ENCODE measurements around the gene TOMM6.

Gene TOMM6

GRCh38 chr6:41775293-41775882 lies 12.1 kb upstream of the TOMM6 start:
- TF ChIP-seq CTCF (conservative IDR thresholded peaks at IDR 0.05; ENCODE audit: low read length) = no peak
- no peak overlapping the region for H3K4me3 ChIP-seq (ENCODE audit: low read length)
- no peak for DNase-seq (ENCODE audit: low read depth)

GRCh38 chr6:41777551-41778285 lies 9.8 kb upstream of the TOMM6 start:
- H3K4me3 ChIP-seq (ENCODE audit: low read length) = no peak overlapping the region
- no peak for DNase-seq (ENCODE audit: low read depth)
- TF ChIP-seq CTCF (conservative IDR thresholded peaks at IDR 0.05; ENCODE audit: low read length) = no peak

- no peak for TF ChIP-seq CTCF (conservative IDR thresholded peaks at IDR 0.05; ENCODE audit: low read length)
- H3K4me3 ChIP-seq (ENCODE audit: low read length) = peak overlapping the region; percentile 79
- no peak for DNase-seq (ENCODE audit: low read depth)
Measured at GRCh38 chr6:41778895-41779294, 8.6 kb upstream of the TOMM6 start.

- no peak for TF ChIP-seq CTCF (conservative IDR thresholded peaks at IDR 0.05; ENCODE audit: low read length)
- H3K4me3 ChIP-seq (ENCODE audit: low read length) = peak overlapping the region; percentile 79
- DNase-seq (ENCODE audit: low read depth) = no peak
Measured at GRCh38 chr6:41779336-41779735, 8.2 kb upstream of the TOMM6 start.

- peak; percentile 74 for TF ChIP-seq CTCF (conservative IDR thresholded peaks at IDR 0.05; ENCODE audit: low read length)
- peak within 1 kb of the TSS; percentile 79 for H3K4me3 ChIP-seq (ENCODE audit: low read length)
- peak; percentile 92 for DNase-seq (ENCODE audit: low read depth)
Measured at GRCh38 chr6:41779788-41780550, 7.5 kb upstream of the TOMM6 start, which contains the start of gene FRS3. Gene FRS3 (minus strand): TSS chr6:41779900. CDS start chr6:41776987, 2,913 bp downstream.

- peak within 1 kb of the TSS; percentile 79 for H3K4me3 ChIP-seq (ENCODE audit: low read length)
- no peak for TF ChIP-seq CTCF (conservative IDR thresholded peaks at IDR 0.05; ENCODE audit: low read length)
- DNase-seq (ENCODE audit: low read depth) = no peak
Measured at GRCh38 chr6:41780551-41781365, 6.7 kb upstream of the TOMM6 start, which contains the start of gene PRICKLE4. Gene PRICKLE4 (plus strand): TSS chr6:41780782. CDS start chr6:41783474, 2,692 bp downstream.
